ENCODE data around the gene EPS15.

- TF ChIP-seq CTCF (IDR thresholded peaks at IDR 0.05; ENCODE audit: insufficient read depth, low read length, poor library complexity, severe bottlenecking) (peak; percentile 69), EZH2phosphoT487 (conservative IDR thresholded peaks at IDR 0.05; ENCODE audit: low read length) (no peak)
These were observed 16.0 kb upstream of the EPS15 start for GRCh38 chr1:51535006-51535592.
